Measurements from ENCODE around the gene RNU6-9.
"Not testable (repeated sequence)": the region's sequence is repeated elsewhere in the genome, so short reads cannot be mapped to it uniquely, and the experiment has no call there.

RNU6-9 gene

DNA sequence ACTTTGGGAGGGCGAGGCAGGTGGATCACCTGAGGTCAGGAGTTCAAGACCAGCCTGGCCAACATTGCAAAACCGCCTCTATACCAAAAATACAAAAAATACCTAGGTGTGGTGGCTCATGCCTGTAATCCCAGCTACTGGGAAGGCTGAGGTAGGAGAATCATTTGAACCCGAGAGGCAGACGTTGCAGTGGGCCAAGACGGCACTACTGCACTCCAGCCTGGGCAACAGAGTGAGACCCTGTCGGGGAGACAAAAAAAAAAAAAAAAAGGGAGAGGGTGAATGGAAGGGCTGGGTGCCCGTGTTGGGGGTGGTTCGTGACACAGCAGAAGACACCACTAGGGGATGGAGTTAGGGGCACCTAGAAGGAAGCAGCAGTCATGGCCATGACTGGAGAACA is 23.0 kb upstream of the RNU6-9 start:
- no peak for ATAC-seq
- peak overlapping the region; percentile 23 for H3K27ac Mint-ChIP-seq
- H3K4me1 Mint-ChIP-seq, result peaks cover 24% of the 10 kb centered on the region
- no peaks in the 10 kb centered on the region for H3K9me3 Mint-ChIP-seq
- H3K4me3 Mint-ChIP-seq, result no peak overlapping the region
- peaks cover 39% of the 10 kb centered on the region for H3K36me3 Mint-ChIP-seq
- no peaks in the 10 kb centered on the region for H3K27me3 Mint-ChIP-seq

DNA sequence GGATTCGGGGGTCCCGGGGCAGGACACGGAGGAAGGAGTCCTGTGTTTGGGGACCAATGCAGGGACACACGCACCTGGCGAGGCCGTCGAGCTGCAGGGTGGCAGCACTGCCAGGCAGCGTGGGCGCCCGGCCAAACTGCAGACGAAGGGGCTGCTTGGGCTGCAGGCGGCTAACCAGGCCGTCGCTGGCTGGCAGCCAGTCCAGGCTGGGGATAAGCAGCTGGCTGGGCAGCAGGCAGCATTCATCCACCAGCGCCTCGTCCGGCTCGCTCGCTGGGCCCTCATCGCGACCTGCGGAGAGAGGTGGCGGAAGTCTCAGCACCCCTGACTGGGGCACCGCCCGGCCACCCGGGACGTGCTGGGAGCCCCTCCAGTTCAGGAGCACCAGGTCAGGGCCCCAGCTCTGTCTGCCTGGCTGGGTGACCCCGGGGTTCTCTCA is 22.3 kb upstream of the RNU6-9 start:
- peak overlapping the region; percentile 83 for H3K27ac Mint-ChIP-seq
- peaks cover 30% of the 10 kb centered on the region for H3K4me1 Mint-ChIP-seq
- H3K36me3 Mint-ChIP-seq, result peaks cover 40% of the 10 kb centered on the region
- H3K27me3 Mint-ChIP-seq, result no peaks in the 10 kb centered on the region
- ATAC-seq, result no peak
- H3K9me3 Mint-ChIP-seq, result no peaks in the 10 kb centered on the region
- H3K4me3 Mint-ChIP-seq, result no peak overlapping the region

DNA sequence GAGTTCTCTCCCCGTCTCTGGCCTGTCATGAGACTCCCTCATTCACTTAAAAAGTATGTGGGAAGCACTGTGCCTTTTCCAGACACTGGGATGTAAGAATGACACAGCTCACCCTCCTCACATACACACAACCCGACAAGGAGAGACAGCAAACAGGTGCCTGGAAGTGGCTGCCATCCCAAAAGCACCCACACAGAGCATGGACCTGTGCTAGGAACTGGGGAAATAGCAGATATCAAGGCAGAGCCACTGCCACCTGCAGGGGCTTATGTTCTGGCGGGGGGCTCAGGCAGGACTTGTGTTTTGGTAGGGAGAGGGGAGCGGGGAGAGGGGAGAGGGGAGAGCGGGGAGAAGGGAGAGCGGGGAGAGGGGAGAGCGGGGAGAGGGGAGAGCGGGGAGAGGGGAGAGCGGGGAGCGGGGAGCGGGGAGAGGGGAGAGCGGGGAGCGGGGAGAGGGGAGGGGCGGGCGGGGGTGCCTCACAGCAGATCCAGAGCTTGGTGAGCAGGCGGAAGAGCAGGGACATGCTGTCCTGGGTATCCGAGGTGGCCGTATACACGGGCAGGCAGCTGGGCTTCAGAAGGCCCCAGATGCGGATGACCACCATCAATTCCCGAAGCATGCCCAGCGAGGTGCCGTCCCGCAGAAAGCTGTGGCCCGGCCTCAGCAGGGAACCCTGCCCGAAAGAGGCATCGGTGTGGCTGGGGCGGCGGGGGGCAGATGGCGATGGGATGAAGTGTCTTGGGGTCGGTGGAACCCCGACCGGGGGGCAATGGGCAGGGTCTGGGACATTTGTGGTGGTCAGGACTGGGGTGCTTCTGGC is 21.6 kb upstream of the RNU6-9 start:
- Mint-ChIP-seq H3K27ac (peak overlapping the region; percentile 83), H3K4me1 (peaks cover 30% of the 10 kb centered on the region), H3K36me3 (peaks cover 45% of the 10 kb centered on the region), H3K27me3 (no peaks in the 10 kb centered on the region), H3K4me3 (peak overlapping the region; percentile 81), H3K9me3 (no peaks in the 10 kb centered on the region)
- ATAC-seq, result peak; percentile 14

DNA sequence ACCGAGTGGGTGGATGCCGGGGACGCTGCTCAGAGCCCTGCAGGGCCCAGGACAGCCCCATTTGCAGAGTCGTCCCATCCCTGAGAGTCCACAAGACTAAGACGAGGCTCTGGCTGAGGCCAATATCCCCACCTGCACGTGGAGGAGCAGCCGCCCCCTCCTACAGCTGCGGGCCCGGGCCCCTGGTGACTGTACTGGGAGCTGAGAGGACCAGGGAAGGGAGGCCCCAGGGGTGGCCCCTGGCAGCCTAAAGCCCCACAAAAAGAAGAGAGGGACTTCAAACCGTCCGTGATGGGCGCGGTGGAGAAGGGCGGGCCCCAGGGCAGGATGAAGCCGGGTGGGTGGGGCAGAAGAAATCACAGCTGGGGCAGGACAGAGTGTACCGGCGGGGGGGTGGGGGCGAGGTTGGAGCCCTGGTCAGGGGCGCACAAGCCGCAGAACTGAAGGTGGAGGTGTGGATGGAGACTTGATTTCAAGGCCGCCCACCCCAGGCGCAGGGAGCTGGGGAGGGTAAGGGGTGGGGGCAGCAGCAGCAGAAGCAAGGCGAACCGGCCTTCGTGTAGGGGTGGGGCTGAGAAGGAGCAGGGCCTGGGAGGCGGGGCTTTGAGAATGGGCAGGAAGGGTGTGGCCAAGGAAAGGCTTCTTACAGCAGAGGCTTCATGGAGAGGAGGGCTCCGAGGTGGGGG is 20.9 kb upstream of the RNU6-9 start:
- Mint-ChIP-seq H3K9me3 (no peaks in the 10 kb centered on the region), H3K27me3 (no peaks in the 10 kb centered on the region), H3K36me3 (peaks cover 40% of the 10 kb centered on the region), H3K27ac (peak overlapping the region; percentile 83), H3K4me3 (peak overlapping the region; percentile 81), H3K4me1 (peaks cover 30% of the 10 kb centered on the region)
- peak; percentile 80 for ATAC-seq

DNA sequence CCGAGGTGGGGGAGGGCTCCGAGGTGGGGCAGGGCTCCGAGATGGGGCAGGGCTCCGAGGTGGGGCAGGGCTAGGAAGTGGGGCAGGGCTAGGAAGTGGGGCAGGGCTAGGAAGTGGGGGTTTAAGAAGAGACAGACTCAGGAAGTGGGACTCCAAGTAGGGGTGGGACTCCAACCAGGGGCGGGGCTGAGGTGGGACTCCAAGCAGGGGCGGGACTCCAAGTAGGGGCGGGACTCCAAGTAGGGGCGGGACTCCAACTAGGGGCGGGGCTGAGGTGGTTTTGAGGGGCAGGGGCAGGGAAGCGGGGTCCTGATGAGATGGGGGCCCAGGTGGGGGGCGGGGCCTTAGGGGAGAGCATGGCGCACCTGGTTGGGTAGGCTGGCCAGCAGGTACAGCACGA is 20.2 kb upstream of the RNU6-9 start:
- Mint-ChIP-seq H3K36me3 (peaks cover 34% of the 10 kb centered on the region), H3K4me1 (peaks cover 30% of the 10 kb centered on the region), H3K27ac (peak overlapping the region; percentile 83), H3K27me3 (no peaks in the 10 kb centered on the region), H3K9me3 (no peaks in the 10 kb centered on the region), H3K4me3 (peak overlapping the region; percentile 60)
- peak; percentile 78 for ATAC-seq

DNA sequence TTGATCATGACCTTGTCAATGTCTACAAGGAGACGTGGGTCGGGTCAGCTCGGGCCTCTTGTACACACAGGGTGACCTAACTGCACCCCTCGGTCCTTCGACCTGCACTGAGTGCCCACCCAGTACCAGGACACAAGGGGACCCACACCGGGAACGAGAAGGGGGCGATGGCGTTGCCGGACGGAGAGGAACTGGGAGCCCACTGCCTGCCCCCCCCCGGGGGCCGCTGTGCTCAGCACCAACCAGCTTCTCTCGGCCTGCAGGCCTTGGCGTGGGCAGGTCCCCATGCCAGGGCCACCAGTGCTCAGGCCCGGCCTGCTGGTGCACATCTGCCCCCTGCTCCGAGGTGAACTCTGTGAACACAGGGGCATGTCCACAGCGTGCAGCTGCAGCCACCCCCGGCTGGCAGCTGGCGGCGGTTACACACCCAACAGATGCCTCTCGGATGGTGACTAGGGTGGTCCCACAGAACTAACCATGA is 19.7 kb upstream of the RNU6-9 start:
- peaks cover 30% of the 10 kb centered on the region for H3K36me3 Mint-ChIP-seq
- ATAC-seq, result no peak
- no peaks in the 10 kb centered on the region for H3K9me3 Mint-ChIP-seq
- H3K27ac Mint-ChIP-seq, result no peak overlapping the region
- no peak overlapping the region for H3K4me3 Mint-ChIP-seq
- H3K4me1 Mint-ChIP-seq, result peaks cover 30% of the 10 kb centered on the region
- no peaks in the 10 kb centered on the region for H3K27me3 Mint-ChIP-seq

DNA sequence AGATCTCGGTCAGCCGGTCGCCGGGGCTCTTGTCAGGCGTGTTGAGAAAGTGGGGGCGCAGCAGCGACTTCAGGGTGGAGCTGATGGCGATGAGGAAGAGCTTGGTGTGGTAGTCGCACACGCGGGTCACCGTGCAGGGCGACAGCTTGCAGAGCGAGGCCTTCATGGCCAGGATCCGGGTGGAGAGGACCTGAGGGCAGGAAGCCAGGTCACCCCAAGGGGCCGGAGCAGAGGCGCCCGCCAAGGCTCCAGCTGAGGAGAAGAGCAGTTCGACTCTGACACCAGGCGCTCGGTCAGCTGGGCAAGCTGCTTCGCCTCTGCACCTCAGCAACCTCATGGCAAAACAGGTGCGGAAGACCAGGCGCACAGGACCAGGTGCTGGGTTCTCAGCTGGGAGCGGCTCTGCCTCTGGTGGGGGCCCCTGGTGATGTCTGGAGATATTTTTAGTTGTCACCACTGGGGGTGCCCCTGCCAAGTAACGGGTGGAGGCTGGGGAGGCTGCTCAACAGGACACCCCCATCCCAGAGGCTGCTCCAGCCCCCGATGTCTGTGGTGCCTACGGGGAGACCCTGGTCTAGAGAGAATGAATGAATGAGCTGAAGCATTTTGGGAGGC is 17.9 kb upstream of the RNU6-9 start:
- Mint-ChIP-seq H3K36me3 (peaks cover 30% of the 10 kb centered on the region), H3K27me3 (no peaks in the 10 kb centered on the region), H3K27ac (no peak overlapping the region), H3K4me1 (peaks cover 37% of the 10 kb centered on the region), H3K9me3 (no peaks in the 10 kb centered on the region), H3K4me3 (no peak overlapping the region)
- no peak for ATAC-seq

DNA sequence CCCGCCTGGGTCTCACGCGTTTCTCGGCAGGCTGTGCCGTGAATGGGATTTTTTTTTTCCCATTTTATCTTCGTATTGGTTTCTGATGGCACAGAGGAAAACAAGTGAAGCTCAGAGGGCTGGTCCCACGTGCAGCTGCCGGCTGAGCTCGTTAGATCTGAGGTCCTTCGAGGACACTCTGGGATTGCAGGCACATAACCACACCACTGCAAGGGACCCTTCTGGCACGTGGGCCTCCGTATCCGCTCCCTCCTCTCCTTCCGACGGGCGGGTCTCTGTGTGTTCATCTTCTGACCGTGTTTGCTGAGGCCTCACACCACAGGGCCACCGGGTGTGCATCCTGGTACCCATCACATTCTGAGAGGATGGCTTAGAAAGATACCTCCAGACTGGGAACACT is 17.2 kb upstream of the RNU6-9 start:
- Mint-ChIP-seq H3K4me1 (peaks cover 34% of the 10 kb centered on the region), H3K36me3 (peaks cover 24% of the 10 kb centered on the region), H3K9me3 (no peaks in the 10 kb centered on the region), H3K27me3 (no peaks in the 10 kb centered on the region), H3K4me3 (no peak overlapping the region), H3K27ac (no peak overlapping the region)
- ATAC-seq, result no peak

DNA sequence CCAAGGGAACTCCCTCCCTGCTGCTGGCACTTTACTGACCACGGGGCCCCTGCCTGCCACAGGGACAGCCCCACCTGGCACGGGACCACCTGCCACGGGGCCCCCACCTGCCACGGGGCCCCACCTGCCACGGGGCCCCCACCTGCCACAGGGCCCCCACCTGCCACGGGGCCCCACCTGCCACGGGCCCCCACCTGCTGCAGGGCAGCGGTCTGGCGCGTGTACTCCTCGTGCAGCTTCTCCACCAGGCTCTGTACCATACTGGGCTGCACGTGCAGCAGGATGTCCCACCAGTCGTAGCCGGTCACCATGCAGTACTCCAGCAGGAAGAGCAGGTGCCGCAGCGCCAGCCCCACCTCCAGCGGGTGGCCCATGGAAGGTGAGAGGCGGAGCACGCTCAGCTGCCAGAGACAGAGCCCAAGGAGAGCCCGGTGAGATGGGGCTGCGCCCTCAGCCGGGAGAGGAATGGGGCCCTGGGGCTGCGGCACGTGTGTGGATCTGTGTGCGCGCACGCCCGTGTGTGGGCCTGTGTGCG is 16.4 kb upstream of the RNU6-9 start:
- no peak overlapping the region for H3K4me3 Mint-ChIP-seq
- peaks cover 25% of the 10 kb centered on the region for H3K36me3 Mint-ChIP-seq
- no peaks in the 10 kb centered on the region for H3K9me3 Mint-ChIP-seq
- no peak for ATAC-seq
- H3K27me3 Mint-ChIP-seq, result no peaks in the 10 kb centered on the region
- H3K4me1 Mint-ChIP-seq, result peaks cover 26% of the 10 kb centered on the region
- H3K27ac Mint-ChIP-seq, result no peak overlapping the region

DNA sequence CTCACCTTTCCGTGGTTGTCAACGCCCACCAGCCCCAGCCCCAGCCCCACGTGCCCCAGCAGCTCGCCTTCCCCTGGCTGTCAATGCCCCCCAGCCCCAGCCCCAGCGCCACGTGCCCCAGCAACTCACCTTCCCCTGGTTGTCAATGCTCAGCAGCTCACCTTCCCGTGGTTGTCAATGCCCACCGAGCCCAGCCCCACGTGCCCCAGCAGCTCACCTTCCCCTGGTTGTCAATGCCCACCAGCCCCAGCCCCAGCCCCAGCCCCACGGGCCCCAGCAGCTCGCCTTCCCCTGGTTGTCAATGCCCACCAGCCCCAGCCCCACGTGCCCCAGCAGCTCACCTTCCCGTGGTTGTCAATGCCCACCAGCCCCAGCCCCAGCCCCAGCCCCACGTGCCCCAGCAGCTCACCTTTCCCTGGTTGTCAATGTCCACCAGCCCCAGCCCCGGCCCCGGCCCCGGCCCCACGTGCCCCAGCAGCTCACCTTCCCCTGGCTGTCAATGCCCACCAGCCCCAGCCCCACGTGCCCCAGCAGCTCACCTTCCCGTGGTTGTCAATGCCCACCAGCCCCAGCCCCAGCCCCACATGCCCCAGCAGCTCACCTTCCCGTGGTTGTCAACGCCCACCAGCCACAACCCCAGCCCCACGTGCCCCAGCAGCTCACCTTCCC is 15.2 kb upstream of the RNU6-9 start:
- peaks cover 17% of the 10 kb centered on the region for H3K4me1 Mint-ChIP-seq
- not testable (repeated sequence) for ATAC-seq, H3K9me3 Mint-ChIP-seq, H3K27ac Mint-ChIP-seq, H3K27me3 Mint-ChIP-seq, H3K4me3 Mint-ChIP-seq
- H3K36me3 Mint-ChIP-seq, result peaks cover 38% of the 10 kb centered on the region

DNA sequence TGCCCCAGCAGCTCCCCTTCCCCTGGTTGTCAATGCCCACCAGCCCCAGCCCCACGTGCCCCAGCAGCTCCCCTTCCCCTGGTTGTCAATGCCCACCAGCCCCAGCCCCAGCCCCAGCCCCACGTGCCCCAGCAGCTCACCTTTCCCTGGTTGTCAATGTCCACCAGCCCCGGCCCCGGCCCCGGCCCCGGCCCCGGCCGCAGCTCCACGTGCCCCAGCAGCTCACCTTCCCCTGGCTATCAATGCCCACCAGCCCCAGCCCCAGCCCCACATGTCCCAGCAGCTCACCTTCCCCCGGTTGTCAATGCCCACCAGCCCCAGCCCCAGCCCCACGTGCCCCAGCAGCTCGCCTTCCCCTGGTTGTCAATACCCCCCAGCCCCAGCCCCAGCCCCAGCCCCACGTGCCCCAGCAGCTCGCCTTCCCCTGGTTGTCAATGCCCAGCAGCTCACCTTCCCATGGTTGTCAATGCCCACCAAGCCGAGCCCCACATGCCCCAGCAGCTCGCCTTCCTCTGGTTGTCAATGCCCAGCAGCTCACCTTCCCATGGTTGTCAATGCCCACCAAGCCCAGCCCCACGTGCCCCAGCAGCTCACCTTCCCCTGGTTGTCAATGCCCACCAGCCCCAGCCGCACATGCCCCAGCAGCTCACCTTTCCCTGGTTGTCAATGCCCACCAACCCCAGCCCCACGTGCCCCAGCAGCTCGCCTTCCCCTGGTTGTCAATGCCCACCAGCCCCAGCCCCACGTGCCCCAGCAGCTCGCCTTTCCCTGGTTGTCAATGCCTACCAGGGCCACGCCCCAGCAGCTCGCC is 14.3 kb upstream of the RNU6-9 start:
- ATAC-seq, H3K9me3 Mint-ChIP-seq, H3K27me3 Mint-ChIP-seq, H3K4me3 Mint-ChIP-seq, H3K27ac Mint-ChIP-seq: not testable (repeated sequence)
- Mint-ChIP-seq H3K36me3 (peaks cover 44% of the 10 kb centered on the region), H3K4me1 (peaks cover 17% of the 10 kb centered on the region)

DNA sequence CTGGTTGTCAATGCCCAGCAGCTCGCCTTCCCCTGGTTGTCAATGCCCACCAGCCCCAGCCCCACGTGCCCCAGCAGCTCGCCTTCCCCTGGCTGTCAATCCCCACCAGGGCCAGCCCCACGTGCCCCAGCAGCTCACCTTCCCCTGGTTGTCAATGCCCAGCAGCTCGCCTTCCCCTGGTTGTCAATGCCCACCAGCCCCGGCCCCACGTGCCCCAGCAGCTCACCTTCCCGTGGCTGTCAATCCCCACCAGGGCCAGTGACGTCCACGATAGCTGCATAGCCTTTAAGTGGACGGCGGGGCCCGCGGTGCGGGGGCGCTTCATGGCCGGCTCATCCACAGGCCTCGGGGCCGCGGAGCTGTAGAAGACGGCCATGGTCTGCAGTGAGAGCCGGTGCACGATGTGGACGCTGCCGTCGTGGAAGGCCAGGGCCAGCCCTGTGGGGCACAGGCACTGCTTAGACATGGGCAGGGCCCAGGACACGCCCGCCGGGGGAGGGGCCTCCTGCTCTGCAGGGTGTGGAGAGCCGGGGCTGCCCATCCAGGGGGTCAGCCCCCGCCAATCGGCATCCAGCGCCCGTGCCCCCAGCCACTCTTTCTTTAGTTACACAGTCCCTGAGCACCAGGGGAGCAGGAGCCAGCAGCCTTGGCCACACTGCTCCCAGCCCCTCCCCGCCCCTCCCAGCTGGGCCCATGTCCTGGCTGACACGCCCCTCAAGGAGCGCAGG is 13.4 kb upstream of the RNU6-9 start:
- H3K36me3 Mint-ChIP-seq, result peaks cover 44% of the 10 kb centered on the region
- no peak for ATAC-seq
- peaks cover 17% of the 10 kb centered on the region for H3K4me1 Mint-ChIP-seq
- H3K4me3 Mint-ChIP-seq, result no peak overlapping the region
- no peaks in the 10 kb centered on the region for H3K9me3 Mint-ChIP-seq
- H3K27ac Mint-ChIP-seq, result no peak overlapping the region
- H3K27me3 Mint-ChIP-seq, result no peaks in the 10 kb centered on the region

DNA sequence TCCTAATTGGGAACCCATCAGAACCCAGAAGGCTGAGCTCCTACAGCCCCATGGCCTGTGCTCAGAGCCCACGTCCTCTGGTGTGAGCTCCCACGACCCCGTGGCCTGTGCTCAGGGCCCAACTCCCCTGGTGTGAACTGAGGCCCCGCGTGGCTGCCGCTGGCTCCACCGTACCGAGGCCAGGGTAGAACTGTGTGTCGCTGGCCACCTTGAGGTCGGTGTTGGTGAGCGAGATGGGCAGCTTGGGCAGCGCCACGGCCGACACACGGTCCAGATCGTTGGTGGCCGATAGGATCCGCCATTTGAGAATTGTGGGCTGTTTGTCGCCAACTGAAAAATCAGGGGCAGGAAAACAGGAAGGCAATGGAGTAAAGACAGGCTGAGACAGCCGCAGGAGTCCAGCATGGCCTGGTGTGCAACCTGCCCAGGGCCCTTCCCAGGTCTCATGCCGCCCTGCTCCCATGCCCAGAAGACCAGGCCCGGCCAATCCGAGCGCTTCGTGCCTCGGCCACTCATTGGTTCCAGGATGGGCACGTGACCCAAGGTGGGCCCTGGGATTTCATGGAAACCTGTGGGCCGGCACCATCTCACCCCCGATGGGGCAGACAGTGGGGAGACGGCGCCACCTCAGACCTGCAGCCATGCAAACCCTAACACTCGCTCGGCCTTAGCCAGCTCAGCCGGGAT is 11.8 kb upstream of the RNU6-9 start:
- no peak for ATAC-seq
- Mint-ChIP-seq H3K27ac (no peak overlapping the region), H3K36me3 (peaks cover 47% of the 10 kb centered on the region), H3K27me3 (no peaks in the 10 kb centered on the region), H3K4me1 (peaks cover 10% of the 10 kb centered on the region), H3K9me3 (no peaks in the 10 kb centered on the region), H3K4me3 (no peak overlapping the region)

Data from stimulated activated memory B cell treated with anti-CD40 and anti-IgM and Interleukin-4, amounts not matched to agents 10 μg/mL and 1 μg/mL and 100 μg/mL, for 72 hours (primary cell).